T-cell (primary cell): Measurements from ENCODE around the gene PLEKHA4. TPM values are rescaled to one million over a fixed set of nuclear protein-coding genes. Genes with fewer than 3 reads are reported as not detected.
"Not testable (repeated sequence)": the region's sequence is repeated elsewhere in the genome, so short reads cannot be mapped to it uniquely, and the experiment has no call there.

Source experiments
- ATAC-seq, 4 experiments: fragments of 200-7000 bp in 3 of 4; fragments of 150-1000 bp in 1 of 4; cut with Tn5 transposase; replicated peaks in 1 of 4; 1 replicate in 3 of 4; 2 replicates in 1 of 4; pipeline ENCODE4 v1.10.0; 2021; ENCODE audit warnings: moderate library complexity in 3 of 4, mild to moderate bottlenecking in 2 of 4, moderate number of reproducible peaks in 1 of 4
- CTCF ChIA-PET, 2 donors: fragments of 300-600 bp; sonication (Branson Sonifier 250); formaldehyde crosslinking; loops; one replicate each; lab custom pipeline; 2022; ENCODE audit warnings: antibody characterized with exemption in 2 of 2; lab: Charles Lee
- POLR2A ChIA-PET, 2 donors: fragments of 300-600 bp; sonication (Branson Sonifier 250); formaldehyde crosslinking; loops; one replicate each; lab custom pipeline; 2022; ENCODE audit warnings: antibody characterized with exemption in 2 of 2; lab: Charles Lee
- DNase-seq, 35 experiments: peaks; one replicate each; pipeline versions ENCODE4 v3.0.0 to v3.0.0-alpha.2; 2013 to 2023
- H3K27ac ChIP-seq: one replicate; pipeline ENCODE4 v1.5.1; 2013; ENCODE audit warnings: low read length
- H3K27me3 ChIP-seq, 2 experiments: replicated peaks in 1 of 2; 1 replicate in 1 of 2; 2 replicates in 1 of 2; pipeline versions ENCODE4 v1.6.1 to v1.7.0; 2013; ENCODE audit warnings: low read length in 1 of 2, mixed read lengths in 1 of 2; ENCODE audit not compliant: control insufficient read depth in 2 of 2, insufficient read depth in 2 of 2; ENCODE audit errors: extremely low read depth in 1 of 2
- H3K36me3 ChIP-seq, 2 donors: 1 replicate in 1 of 2; 2 replicates in 1 of 2; pipeline versions ENCODE4 v1.6.1 to v1.7.0; 2013; ENCODE audit warnings: low read length in 1 of 2; ENCODE audit not compliant: control insufficient read depth in 2 of 2, insufficient read depth in 1 of 2; ENCODE audit errors: extremely low read depth in 1 of 2
- H3K4me1 ChIP-seq, 2 experiments: 1 replicate in 1 of 2; 2 replicates in 1 of 2; pipeline versions ENCODE4 v1.6.1 to v1.7.0; 2013; ENCODE audit warnings: low read length in 2 of 2, mixed read lengths in 1 of 2; ENCODE audit not compliant: insufficient read depth in 2 of 2, control insufficient read depth in 1 of 2; ENCODE audit errors: extremely low read depth in 1 of 2
- H3K4me3 ChIP-seq, 2 donors: 1 replicate in 1 of 2; 2 replicates in 1 of 2; pipeline versions ENCODE4 v1.5.1 to v1.7.0; 2013; ENCODE audit warnings: mild to moderate bottlenecking in 2 of 2, low read length in 1 of 2, moderate library complexity in 1 of 2; ENCODE audit not compliant: control insufficient read depth in 1 of 2; ENCODE audit errors: extremely low read depth in 1 of 2
- H3K9me3 ChIP-seq: 2 replicates; pipeline ENCODE4 v1.7.0; 2013
- H3K27ac Mint-ChIP-seq, 2 donors: one replicate each; pipeline ENCODE4 v1.8.0; 2020 to 2021; ENCODE audit warnings: mild to moderate bottlenecking in 2 of 2, mixed read lengths in 2 of 2
- H3K27me3 Mint-ChIP-seq, 2 donors: one replicate each; pipeline ENCODE4 v1.8.0; 2021 to 2022; ENCODE audit warnings: mixed read lengths in 2 of 2
- H3K36me3 Mint-ChIP-seq: one replicate; pipeline ENCODE4 v1.8.0; 2021; ENCODE audit warnings: mixed read lengths
- H3K4me1 Mint-ChIP-seq, 3 donors: one replicate each; pipeline ENCODE4 v1.8.0; 2020 to 2022; ENCODE audit warnings: mixed read lengths in 3 of 3, mild to moderate bottlenecking in 1 of 3
- H3K4me3 Mint-ChIP-seq, 3 donors: one replicate each; pipeline ENCODE4 v1.8.0; 2020 to 2022; ENCODE audit warnings: mild to moderate bottlenecking in 3 of 3, mixed read lengths in 3 of 3, moderate library complexity in 3 of 3
- H3K9me3 Mint-ChIP-seq, 3 donors: one replicate each; pipeline ENCODE4 v1.8.0; 2020 to 2022; ENCODE audit warnings: mixed read lengths in 3 of 3
- WGBS: methylation state at CpG from one replicate; pipeline ENCODE4 v1.1.5; 2013; ENCODE audit warnings: missing lambda C conversion rate; ENCODE audit not compliant: insufficient coverage; 5-methylcytosine and 5-hydroxymethylcytosine counted together
- total RNA-seq, 35 experiments: library from RNA in 6 of 35; stranded (reverse) in 6 of 35; fragments of 120-200 nt in 1 of 35; gene quantifications; one replicate each; pipeline versions ENCODE4 v1.2.1 to v1.2.4 and lab custom pipeline; 2013 to 2026

The PLEKHA4 gene
- total RNA-seq, 5 donors from 2014 or later (not counting 1 experiment from before 2014, with no cell fraction given): 2.7 to 11.8 (median 5.2) TPM

DNA sequence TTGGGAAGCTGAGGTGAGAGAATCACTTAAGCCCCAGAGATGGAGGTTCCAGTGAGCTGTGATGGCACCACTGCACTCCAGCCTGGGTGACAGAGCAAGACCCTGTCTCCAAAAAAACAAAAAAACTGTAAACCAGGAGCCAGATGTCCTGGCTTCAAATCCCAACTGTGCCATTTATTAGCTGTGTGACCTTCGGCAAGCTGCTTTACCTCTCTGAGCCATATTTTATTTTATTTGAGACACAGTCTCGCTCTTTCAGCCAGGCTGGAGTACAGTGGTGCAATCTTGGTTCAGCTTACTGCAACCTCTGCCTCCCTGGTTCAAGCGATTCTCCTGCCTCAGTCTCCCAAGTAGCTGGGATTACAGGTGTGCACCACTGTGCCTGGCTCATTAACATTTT is 21.8 kb downstream of the PLEKHA4 start:
- H3K27me3 ChIP-seq, H3K27ac ChIP-seq, CTCF ChIA-PET, H3K4me3 ChIP-seq, H3K36me3 Mint-ChIP-seq, ATAC-seq, H3K4me1 ChIP-seq, POLR2A ChIA-PET, H3K9me3 Mint-ChIP-seq, H3K9me3 ChIP-seq, DNase-seq, H3K36me3 ChIP-seq, H3K27ac Mint-ChIP-seq, H3K4me1 Mint-ChIP-seq, H3K27me3 Mint-ChIP-seq, H3K4me3 Mint-ChIP-seq: not testable (repeated sequence)
- WGBS: 77% methylated on average over 2 of the region's 3 CpGs

DNA sequence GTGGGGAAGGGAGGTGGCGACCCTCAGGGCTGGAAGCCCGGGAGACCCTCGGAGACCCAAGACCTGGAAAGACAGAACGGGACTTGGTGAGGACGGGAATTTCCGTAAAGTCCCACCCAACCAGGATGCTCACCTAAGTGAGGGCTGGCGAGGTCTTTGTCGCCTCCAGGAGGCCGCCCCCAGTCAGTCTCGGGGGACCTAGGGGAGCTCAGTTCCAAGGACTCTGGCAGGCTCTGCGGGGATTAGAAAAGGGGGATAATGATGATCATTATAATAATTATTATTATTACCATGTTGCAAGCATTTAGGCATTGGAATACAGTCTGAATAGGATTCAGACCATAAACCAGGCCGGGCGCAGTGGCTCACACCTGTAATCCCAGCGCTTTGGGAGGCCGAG is 23.0 kb downstream of the PLEKHA4 start:
- H3K27me3 Mint-ChIP-seq: no peaks in the 10 kb centered on the region
- no peaks in the 10 kb centered on the region for H3K9me3 Mint-ChIP-seq
- no peak overlapping the region for H3K4me3 Mint-ChIP-seq
- Histone ChIP-seq H3K27me3 (no peaks in the 10 kb centered on the region), H3K9me3 (no peaks in the 10 kb centered on the region), H3K4me3 (no peak overlapping the region), H3K36me3 (no peaks in the 10 kb centered on the region), H3K4me1 (no peaks in the 10 kb centered on the region), H3K27ac (no peak overlapping the region)
- ChIA-PET CTCF (interaction anchor here in 1 of 2 donors (0.5 to 1.6 kb wide), 4 partner anchors 26 to 128 kb away, joined by 3 to 6 read pairs (median 4); no protein-coding TSS in a partner anchor), POLR2A (no interaction called here)
- no peak for DNase-seq
- ATAC-seq: no peak
- no peaks in the 10 kb centered on the region for H3K36me3 Mint-ChIP-seq
- H3K4me1 Mint-ChIP-seq: peaks cover 0 to 1% (median 0%) of the 10 kb centered on the region in 3 donors
- 90% methylated on average over 10 of the region's 15 CpGs for WGBS
- H3K27ac Mint-ChIP-seq: no peak overlapping the region

DNA sequence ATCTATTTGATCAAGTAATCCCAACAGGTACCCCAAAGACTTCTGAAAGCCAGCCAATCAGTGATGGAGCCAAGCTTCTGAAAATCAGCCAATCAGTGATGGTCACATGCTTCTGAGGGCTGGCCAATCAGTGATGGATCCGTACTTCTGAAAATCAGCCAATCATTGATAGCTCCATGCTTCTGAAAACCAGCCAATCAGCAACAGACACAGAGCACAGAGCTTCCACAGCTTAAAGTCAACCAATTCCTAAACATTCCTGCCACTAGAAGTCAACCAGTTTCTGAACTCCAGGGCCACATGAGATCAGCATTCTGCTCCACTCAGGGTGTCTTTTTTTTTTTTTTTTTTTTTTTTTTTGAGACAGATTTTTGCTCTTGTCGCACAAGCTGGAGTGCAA is 23.9 kb downstream of the PLEKHA4 start:
- Histone ChIP-seq H3K9me3 (no peaks in the 10 kb centered on the region), H3K36me3 (no peaks in the 10 kb centered on the region), H3K27me3 (no peaks in the 10 kb centered on the region), H3K4me1 (no peaks in the 10 kb centered on the region), H3K27ac (no peak overlapping the region), H3K4me3 (no peak overlapping the region)
- Mint-ChIP-seq H3K4me3 (no peak overlapping the region), H3K36me3 (no peaks in the 10 kb centered on the region), H3K27me3 (no peaks in the 10 kb centered on the region), H3K9me3 (no peaks in the 10 kb centered on the region), H3K4me1 (peaks cover 0 to 1% (median 0%) of the 10 kb centered on the region in 3 donors), H3K27ac (no peak overlapping the region)
- ATAC-seq (no peak), DNase-seq (no peak)
- CTCF ChIA-PET: interaction anchor here (0.7 to 1.7 kb wide), 8 partner anchors 17 to 992 kb away, joined by 3 to 5 read pairs (median 4); no protein-coding TSS in a partner anchor
- WGBS: 88% methylated on average over 1 of the region's 2 CpGs
- POLR2A ChIA-PET: no interaction called here

DNA sequence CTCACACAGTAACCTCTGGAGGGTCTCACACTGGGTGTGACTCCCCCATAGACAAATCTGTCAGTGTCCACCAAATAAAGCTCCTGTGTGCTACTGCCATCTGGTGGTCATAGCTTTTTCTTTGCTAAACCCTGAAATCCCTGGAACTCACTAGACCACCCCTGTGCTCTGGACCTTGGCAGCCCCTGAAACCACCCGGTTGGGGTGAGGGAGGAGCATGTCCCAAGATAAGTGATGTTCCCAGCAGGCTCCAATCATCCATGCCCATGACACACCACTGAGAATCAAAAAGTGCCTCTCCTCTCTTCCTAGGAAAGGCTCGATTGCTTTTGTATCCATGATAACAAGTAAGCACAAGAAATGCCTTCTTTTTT is 25.6 kb downstream of the PLEKHA4 start:
- H3K27me3 Mint-ChIP-seq: no peaks in the 10 kb centered on the region
- Histone ChIP-seq H3K27ac (no peak overlapping the region), H3K4me3 (no peak overlapping the region), H3K27me3 (peaks cover 0 to 2% of the 10 kb centered on the region in 2 experiments), H3K36me3 (no peaks in the 10 kb centered on the region), H3K9me3 (no peaks in the 10 kb centered on the region), H3K4me1 (peaks cover 0 to under 1% of the 10 kb centered on the region in 2 experiments)
- DNase-seq (peak in 30 of 35 experiments; percentile 6 to 81 (median 37)), ATAC-seq (peak in 3 of 4 experiments; percentile 46 to 63 (median 62))
- no peaks in the 10 kb centered on the region for H3K36me3 Mint-ChIP-seq
- H3K9me3 Mint-ChIP-seq: no peaks in the 10 kb centered on the region
- peaks cover 0 to 3% (median under 1%) of the 10 kb centered on the region in 3 donors for H3K4me1 Mint-ChIP-seq
- H3K4me3 Mint-ChIP-seq: no peak overlapping the region
- ChIA-PET CTCF (interaction anchor here (0.5 to 3.1 kb wide), 13 partner anchors 12 to 294 kb away, joined by 3 to 43 read pairs (median 5); no protein-coding TSS in a partner anchor), POLR2A (interaction anchor here (0.6 to 0.7 kb wide), 2 partner anchors 61 to 197 kb away, joined by 3 to 5 read pairs; no protein-coding TSS in a partner anchor)
- peak overlapping the region in 1 of 2 donors; percentile 79 for H3K27ac Mint-ChIP-seq
- WGBS: no CpG with 5 or more reads among the region's 2 CpGs

DNA sequence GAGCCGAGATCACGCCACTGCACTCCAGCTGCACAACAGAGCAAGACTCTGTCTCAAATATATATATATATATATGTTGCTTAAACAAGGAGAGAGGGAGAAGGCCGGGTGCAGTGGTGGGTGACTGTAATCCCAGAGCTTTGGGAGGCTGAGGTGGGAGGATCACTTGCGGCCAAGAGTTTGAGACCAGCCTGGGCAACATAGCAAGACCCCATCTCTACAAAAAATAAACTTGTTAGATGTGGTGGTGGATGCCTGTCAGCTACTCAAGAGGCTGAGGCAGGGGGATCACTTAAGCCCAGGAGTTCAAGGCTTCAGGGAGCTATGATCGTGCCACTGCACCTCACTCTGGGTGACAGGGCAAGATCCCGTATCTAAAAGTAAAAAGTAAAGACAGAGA is 26.8 kb downstream of the PLEKHA4 start:
- Histone ChIP-seq H3K4me3 (no peak overlapping the region), H3K4me1 (peaks cover 3 to 13% of the 10 kb centered on the region in 2 experiments), H3K27me3 (peaks cover 0 to 14% of the 10 kb centered on the region in 2 experiments), H3K27ac (no peak overlapping the region), H3K36me3 (no peaks in the 10 kb centered on the region), H3K9me3 (no peaks in the 10 kb centered on the region)
- H3K4me3 Mint-ChIP-seq: no peak overlapping the region
- ATAC-seq (no peak), DNase-seq (no peak)
- H3K27me3 Mint-ChIP-seq: peaks cover 0 to 4% of the 10 kb centered on the region in 2 donors
- peaks cover 6 to 10% (median 6%) of the 10 kb centered on the region in 3 donors for H3K4me1 Mint-ChIP-seq
- WGBS: 83% methylated on average over 2 of the region's 6 CpGs
- H3K27ac Mint-ChIP-seq: no peak overlapping the region
- ChIA-PET CTCF (interaction anchor here (0.6 to 3.1 kb wide), 5 partner anchors 15 to 152 kb away, joined by 3 to 43 read pairs (median 7); partner anchors contain the start of gene RUVBL2 (in 1 of the 2)), POLR2A (no interaction called here)
- H3K9me3 Mint-ChIP-seq: no peaks in the 10 kb centered on the region
- no peaks in the 10 kb centered on the region for H3K36me3 Mint-ChIP-seq

DNA sequence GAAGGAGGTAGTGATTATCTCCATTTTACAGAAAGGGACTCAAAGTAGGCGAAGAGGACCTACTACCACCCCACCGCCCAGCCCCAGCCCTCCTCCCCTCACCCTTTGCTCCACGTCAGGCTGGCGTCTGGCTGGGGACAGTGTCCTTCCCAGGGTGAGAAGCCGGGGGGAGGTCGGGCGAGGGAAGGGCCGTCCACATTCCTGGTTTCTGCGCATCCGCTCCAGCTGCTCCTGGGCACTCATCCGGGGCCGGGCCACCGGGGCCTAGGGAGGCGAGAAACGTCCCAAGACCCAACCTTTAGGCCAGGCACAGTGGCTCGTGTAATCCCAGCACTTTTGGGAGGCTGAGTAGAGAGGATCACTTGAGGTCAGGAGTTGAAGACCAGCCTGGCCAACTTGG is 27.4 kb downstream of the PLEKHA4 start:
- no peak overlapping the region for H3K4me3 ChIP-seq
- no peaks in the 10 kb centered on the region for H3K9me3 ChIP-seq
- CTCF ChIA-PET: interaction anchor here (0.6 to 3.1 kb wide), 5 partner anchors 45 to 1728 kb away, joined by 4 to 43 read pairs (median 7); no protein-coding TSS in a partner anchor
- ATAC-seq (no peak), DNase-seq (no peak)
- H3K4me1 Mint-ChIP-seq: peaks cover 11 to 16% (median 12%) of the 10 kb centered on the region in 3 donors
- peaks cover 0 to 19% of the 10 kb centered on the region in 2 experiments for H3K27me3 ChIP-seq
- H3K9me3 Mint-ChIP-seq: no peaks in the 10 kb centered on the region
- POLR2A ChIA-PET: no interaction called here
- no peak overlapping the region for H3K27ac ChIP-seq
- peaks cover 0 to 6% of the 10 kb centered on the region in 2 donors for H3K27me3 Mint-ChIP-seq
- peaks cover 3 to 18% of the 10 kb centered on the region in 2 experiments for H3K4me1 ChIP-seq
- WGBS: 82% methylated on average over 12 of the region's 16 CpGs
- H3K4me3 Mint-ChIP-seq: no peak overlapping the region
- no peaks in the 10 kb centered on the region for H3K36me3 ChIP-seq
- no peak overlapping the region for H3K27ac Mint-ChIP-seq
- H3K36me3 Mint-ChIP-seq: no peaks in the 10 kb centered on the region
